ENCODE results near the gene TBC1D5.
A peak's percentile ranks its signal among the peaks of the same experiment; 100 is the strongest.
"Not testable (repeated sequence)": the region's sequence is repeated elsewhere in the genome, so short reads cannot be mapped to it uniquely, and the experiment has no call there.

Gene TBC1D5

DNA sequence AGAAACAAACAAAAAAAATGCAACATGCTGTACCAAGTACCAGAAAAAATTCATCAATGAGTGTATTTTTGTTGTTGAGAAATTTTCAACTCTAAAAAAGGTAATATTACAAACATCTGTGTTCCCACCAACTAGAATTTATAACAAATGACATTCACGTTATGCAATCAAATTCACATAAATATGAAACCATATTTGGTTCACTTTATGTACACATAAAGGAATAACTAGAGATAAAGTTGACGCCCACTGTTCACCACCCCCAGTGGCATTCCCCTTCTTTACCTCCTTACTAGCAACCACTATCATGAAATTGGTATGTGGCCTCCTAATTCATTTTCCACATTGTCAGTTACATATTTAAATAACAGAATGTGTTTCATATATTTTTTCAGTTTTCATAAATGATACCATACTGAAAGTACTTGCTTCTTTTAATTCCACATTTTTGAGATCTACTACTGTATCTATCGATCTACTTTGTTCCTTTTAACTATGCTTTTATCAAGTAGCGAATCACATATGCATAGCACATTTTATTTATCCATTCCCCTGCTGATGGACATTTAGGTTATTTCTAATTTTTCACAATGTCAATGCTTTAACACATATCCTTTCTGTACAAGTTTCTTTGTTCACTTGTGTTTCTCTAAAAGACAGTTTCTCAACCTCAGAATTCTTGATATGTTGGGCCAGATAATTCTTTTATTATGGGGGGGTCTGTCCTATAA lies 34.5 kb downstream of the TBC1D5 start:
- no peak for DNase-seq (ENCODE audit: low spot score)

DNA sequence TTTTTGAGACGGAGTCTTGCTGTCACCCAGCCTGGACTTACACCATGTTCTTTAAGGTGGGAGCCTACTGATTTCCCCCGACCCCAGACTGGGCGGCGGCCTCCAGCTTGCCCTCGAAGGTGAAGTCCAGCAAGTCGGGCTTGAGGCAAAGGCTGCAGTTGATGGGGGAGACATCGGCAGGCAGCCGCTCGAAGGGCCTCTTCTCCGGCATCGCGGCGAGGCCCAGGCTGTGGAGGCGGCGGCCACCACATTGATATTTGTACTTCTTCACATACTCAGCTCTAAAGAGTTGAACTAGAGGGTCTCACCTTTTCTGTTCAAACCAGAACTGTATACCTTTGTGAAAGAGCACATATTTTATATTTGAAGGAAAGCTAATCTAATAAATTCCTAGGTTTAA lies 36.4 kb downstream of the TBC1D5 start:
- DNase-seq (ENCODE audit: low spot score), result not testable (repeated sequence)

DNA sequence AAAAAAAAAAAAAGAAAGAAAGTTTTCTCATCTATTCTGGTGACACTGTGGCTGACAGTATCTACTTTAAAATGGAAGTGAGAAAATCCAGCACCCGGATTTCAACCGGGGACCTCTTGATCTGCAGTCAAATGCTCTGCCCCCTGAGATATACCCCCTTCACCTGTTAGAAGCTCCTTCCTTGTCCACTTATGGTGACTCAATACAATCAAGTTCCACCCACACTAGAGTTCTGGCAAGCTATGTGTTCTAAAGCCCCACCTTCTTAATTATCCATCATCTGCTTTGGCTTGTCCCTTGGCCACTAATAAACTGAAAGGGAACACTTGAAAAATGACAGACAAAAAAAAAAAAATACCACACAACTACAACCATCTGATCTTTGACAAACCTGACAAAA lies 42.6 kb downstream of the TBC1D5 start:
- DNase-seq (ENCODE audit: low spot score), result not testable (repeated sequence)

DNA sequence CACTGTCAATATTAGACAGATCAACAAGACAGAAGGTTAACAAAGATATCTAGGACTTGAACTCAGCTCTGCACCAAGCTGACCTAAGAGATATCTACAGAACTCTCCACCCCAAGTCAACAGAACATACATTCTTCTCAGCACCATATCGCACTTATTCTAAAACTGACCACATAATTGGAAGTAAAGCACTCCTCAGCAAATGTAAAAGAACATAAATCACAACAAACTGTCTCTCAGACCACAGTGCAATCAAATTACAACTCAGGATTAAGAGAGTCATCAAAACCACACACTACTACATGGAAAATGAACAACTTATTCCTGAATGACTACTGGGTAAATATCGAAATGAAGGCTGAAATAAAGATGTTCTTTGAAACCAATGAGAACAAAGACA lies 46.8 kb downstream of the TBC1D5 start:
- not testable (repeated sequence) for DNase-seq (ENCODE audit: low spot score)

DNA sequence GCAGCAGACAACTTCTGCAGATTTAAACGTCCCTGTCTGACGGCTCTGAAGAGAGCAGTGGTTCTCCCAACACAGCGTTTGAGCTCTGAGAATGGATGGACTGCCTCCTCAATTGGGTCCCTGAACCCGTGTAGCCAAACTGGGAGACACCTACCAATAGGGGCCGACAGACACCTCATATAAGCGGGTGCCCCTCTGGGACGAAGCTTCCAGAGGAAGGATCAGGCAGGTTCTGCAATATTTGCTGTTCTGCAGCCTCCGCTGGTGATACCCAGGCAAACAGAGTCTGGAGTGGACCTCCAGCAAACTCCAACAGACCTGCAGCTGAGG lies 48.8 kb downstream of the TBC1D5 start:
- not testable (repeated sequence) for DNase-seq (ENCODE audit: low spot score)

DNA sequence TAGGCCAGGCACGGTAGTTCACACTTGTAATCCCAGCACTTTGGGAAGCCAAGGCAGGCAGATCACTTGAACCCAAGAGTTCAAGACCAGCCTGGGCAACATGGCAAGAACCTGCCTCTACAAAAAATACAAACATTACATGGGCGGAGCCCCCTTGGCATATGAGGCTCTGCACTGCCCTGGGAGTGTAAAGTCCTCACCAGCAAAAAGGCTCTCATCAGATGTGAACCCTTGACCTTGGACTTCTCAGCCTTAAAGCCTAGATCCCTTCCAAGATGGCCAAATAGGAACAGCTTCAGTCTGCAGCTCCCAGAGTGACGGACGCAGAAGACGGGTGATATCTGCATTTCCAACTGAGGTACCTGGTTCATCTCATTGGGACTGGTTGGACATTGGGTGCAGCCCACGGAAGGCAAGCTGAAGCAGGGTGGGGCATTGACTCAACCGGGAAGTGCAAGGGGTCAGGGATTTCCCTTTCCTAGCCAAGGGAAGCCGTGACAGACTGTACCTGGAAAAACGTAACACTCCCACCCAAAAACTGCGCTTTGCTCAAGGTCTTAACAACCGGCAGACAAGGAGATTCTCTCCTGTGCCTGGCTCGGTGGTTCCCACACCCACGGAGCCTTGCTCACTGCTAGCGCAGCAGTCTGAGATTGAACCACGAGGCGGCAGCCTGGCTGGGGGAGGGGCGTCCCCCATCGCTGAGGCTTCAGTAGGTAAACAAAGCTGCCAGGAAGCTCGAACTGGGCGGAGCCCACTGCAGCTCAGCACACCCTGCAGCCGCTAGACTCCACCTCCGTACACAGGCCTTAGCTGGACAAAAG lies 49.4 kb downstream of the TBC1D5 start:
- peak; percentile 37 for DNase-seq (ENCODE audit: low spot score)

DNA sequence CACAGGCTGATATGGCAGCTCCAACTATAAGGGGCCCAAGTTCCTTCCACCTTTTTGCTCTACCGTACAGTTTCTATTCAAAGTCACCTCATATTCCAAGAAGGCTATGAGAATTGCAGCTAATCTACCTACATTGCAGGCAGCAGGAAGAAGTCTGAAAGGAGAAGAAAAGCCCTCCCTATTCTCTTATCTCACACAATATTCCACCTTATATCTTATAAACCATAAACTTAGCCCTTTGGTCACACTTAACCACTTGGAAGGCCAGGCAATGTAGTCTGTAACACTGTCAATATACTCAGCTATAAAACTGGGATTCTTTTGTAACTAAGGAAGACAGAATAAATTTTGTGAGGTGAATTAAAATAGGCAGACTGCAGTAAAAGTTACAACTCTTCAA lies 54.9 kb downstream of the TBC1D5 start:
- DNase-seq (ENCODE audit: low spot score), result no peak

DNA sequence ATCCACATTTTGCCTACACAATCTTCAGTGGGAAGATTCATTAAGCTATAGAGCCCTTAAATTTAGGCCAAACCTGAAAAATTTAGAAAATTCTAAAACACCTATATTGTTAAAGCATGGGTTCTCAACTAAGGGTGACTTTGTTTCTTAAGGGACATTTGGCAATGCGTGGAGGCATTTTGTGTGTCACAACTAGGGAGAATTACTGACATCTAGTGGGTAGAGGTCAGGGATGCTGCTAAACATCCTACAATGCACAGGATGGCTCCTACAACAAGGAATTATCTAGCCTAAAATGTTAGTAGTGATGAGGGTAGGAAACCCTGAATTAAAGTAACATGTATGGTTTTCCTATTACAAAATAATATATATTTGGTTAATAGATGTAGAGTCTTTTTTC lies 55.8 kb downstream of the TBC1D5 start:
- DNase-seq (ENCODE audit: low spot score), result no peak

DNA sequence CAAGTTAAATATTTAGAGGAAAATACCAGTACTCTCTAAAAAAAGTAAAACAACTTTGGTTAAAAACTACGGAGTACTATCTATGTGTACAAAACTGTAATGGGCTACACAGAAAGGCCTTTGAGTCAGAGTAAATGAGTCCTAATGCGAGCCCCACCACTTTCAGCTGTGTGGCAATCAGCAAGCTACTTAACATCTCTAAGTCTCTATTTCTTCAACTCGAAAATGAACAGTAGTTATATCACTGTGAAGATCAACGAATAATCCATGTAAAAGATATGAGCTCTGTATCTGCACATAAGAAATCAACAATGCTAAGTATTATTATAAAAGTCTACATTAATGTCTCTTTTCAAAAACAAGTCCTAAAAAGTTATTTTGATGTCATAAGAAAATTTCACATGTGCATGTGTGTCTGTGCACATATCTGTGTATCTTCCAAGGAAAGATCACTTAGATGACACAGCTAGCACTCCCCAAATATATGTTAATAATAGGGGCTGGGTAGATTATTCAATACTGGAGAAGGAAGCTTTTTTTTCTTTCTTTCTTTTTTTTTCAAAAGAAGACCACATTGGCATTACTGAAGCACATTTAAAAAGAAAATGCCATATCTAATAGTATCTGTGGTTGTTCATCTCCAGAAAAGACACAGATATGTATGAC lies 58.8 kb downstream of the TBC1D5 start:
- no peak for DNase-seq (ENCODE audit: low spot score)

DNA sequence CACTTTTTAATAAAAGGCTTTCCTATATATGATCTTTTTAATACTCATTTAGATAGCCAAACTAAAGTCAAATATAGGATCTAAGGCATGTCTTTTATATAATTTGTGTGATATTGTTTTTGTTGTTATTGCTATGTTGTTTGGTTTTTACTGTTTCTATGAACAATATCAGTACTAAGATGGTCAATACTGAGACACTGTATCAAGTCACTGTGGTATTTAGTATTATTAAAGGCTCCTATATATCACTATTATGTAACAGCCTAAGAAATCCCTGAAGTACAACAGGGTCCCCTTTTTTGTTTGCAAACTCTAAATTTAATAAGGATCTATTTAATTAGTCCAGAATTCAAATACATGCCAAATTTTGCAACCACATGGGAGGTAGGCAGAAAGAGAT lies 61.9 kb downstream of the TBC1D5 start:
- DNase-seq (ENCODE audit: low spot score), result no peak

DNA sequence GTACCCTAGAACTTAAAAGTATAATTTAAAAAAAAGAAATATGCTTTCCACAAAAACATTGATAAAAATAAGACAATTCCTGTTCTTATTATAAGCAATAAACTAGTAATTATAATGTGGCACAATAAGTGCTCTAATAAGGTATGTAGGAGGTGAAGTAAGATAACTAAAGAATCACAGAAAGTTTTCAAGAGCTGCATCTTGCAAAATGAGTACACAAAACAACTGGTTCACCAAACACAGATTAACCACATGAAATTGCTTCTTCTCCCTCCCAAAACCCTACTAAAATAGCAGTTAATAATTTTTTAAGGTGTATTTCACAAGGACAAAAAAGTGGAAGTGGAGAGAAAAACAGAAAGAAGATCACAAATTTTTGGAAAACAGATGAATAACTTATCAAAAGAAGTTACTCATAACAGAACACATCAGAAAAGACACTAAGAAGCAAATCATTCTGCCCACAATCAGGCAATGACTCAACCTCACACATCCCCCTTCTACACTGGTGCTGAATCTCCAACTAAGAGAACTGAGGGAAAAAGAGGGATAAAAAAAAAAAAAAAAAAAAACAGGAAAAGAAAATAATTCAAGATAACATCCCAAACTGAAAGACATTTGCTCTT lies 64.2 kb downstream of the TBC1D5 start:
- no peak for DNase-seq (ENCODE audit: low spot score)

DNA sequence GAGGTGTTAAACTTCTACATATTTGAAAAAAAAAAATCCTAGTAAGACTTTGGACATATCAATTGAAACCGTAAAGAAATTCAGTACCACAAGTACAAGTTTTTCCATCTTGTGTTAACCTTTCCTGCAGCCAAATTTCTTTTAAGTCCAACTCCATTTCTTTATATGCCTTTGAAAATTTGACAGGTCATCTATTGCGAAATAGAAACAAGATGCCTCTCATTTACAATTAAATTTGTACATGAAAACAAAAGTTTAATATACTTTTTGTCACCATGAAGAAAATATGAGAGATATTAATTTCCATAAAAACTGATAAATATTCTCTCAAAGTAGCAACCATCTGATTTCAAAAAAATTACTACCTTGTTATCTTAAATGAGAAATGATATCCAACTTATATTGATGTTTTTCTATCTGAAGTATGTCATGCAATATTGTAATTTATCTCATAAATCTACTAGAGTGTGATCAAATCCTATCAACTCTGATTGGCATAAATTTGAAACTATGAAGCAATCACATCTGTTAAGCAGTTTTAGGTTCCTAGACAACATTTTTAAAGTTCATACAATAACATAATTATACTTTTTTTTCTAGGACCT lies 68.2 kb downstream of the TBC1D5 start:
- no peak for DNase-seq (ENCODE audit: low spot score)

DNA sequence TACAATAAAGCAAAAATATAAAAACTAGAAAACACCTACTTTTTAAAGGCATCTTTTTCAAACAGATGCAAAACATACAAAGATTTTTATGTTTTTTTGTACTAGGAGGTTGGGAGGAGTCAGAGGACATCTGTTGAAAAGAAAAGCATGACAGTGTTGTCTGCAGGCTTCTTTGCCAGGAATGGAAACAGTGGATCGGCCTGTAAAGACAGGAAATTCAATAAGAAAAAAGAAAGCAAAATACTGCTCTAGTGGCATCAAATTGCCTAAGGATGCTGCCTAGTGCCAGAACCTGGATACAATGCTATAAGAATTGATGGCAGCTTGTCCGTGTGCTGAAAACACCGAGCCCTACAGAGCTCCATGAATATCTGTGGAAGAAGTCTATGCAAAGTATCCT lies 69.9 kb downstream of the TBC1D5 start:
- DNase-seq (ENCODE audit: low spot score), result no peak

DNA sequence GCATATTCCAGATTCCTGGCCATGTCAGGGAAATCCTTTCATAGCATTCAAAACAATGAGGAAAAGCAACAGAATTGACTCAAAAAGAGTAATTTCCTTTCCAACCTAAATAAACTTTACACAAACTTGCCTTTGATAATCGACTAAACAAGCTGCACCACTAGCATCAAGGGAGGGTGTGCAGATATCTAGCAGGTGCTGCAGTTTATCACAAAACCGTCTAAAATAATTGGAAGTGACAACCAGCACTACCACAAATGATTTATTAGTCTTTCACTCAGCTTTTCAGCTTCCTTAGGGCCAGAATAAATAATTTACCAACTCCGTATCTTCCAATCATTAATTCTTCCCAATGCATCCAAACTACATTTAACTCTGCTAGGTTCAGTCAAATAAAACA lies 71.7 kb downstream of the TBC1D5 start:
- DNase-seq (ENCODE audit: low spot score), result no peak

DNA sequence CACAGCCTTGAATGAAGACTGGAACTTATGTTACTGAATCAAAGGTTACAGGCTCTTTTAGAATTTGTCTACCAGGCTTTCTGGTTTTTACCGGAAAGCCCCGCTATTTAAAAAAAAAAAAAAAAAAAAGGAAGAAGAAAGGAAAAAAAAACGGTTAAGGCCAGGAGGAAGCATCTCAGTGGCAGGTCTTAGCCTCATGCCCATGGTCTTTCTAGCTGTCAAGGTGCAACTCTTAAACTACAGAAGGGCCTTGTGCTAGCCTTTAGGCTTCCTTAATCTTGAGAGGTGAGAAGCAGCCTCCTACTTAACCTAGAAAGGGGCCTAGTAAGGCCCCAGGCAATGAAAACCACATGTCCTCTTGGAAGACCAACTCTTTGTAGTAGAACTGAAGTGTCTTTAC lies 77.5 kb downstream of the TBC1D5 start:
- no peak for DNase-seq (ENCODE audit: low spot score)

DNA sequence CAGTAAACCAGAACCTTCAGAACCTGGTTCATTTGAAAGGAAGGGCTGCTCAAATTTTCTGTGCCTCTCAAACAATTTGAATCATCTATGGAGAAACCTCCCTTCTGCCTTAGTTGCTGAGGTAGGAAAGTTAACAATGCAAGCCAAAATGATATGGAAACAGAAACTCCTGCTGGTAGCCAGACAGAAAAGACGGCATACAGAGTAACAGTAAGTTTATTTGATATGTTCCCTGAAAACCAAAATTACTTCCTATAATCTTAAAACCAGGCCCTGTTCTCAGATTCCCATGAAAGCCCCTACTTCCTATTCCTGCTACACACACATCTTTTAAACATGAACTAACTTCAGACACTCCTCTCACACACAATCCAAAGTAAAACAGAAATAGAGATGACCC lies 86.2 kb downstream of the TBC1D5 start:
- no peak for DNase-seq (ENCODE audit: low spot score)

DNA sequence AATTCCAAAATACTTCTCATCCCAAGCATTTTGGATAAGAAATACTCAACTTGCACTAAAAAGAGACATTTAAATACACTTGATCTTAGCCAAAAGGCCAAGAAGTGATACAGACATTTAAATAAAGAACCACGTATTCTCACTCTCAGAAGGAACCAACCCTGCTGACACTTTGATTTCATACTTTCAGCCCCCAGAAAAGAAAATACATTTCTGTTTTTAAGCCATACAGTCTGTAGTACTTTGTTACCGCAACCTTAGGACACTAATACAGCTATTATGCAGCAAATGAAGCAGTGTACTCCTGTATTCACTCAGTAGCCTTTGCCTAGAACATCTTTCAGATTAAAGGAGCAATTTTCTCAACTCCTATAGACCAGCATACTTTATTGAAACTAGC lies 86.7 kb downstream of the TBC1D5 start:
- DNase-seq (ENCODE audit: low spot score), result no peak

DNA sequence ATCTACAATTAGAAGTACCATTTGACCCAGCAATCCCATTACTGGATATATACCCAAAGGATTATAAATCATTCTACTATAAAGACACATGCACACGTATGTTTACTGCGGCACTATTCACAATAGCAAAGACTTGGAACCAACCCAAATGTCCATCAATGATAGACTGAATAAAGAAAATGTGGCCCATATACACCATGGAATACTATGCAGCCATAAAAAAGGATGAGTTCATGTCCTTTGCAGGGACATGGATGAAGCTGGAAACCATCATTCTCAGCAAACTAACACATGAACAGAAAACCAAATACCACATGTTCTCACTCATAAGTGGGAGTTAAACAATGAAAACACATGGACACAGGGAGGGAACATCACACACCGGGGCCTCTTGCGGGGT lies 92.7 kb downstream of the TBC1D5 start:
- DNase-seq (ENCODE audit: low spot score), result not testable (repeated sequence)

DNA sequence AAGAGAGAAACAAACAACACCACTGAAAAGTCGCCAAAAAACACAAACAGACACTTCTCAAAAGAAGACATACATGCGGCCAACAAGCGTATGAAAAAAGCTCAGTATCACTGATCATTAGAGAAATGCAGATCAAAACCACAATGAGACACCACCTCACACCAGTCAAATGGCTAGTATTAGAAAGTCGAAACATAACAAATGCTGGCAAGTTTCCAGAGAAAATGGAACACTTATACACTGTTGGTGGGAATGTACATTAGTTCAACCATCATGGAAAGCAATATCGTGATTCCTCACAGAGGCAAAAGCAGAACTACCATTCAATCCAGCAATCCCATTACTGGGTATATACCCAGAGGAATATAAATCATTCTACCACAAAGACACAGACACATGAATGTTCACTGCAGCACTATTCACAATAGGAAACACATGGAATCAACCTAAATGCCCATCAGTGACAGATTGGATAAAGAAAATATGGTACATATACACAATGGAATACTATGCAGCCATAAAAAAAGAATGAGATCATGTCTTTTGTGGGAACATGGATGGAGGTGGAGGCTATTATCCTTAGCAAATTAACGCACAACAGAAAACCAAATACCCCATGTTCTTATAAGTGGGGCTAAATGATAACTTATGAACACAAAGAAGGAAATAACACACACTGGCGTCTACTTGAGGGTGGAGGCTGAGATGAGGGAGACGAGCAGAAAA lies 93.6 kb downstream of the TBC1D5 start:
- not testable (repeated sequence) for DNase-seq (ENCODE audit: low spot score)

DNA sequence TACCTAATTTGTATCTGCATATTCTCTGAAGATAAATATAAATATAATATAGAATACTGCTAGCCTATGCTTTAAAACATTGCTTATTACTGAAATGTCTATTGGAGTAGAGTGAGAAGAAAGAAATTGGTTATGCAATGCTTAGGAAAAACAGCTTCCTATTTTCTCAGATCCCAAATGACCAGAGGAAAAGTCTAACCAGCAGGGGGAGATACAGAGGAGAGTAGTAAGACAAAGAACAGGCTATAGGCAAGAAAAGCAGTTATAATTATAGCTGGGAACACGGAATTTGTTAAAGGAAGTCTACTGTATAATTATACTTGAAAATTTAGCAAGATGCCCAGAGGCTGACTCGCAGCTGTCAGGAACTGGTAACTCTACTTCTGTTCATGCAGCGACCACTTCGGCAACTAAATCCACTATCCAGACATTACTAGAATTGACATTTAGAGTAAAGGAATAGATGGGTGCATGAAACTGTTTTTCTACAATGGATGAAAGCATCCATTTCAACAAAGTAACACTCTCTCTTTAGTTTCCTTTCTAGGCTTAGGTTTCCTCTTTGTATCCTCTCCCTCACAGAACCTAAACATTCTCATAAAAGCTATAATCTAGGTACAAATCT lies 97.2 kb downstream of the TBC1D5 start:
- DNase-seq (ENCODE audit: low spot score), result peak; percentile 18

DNA sequence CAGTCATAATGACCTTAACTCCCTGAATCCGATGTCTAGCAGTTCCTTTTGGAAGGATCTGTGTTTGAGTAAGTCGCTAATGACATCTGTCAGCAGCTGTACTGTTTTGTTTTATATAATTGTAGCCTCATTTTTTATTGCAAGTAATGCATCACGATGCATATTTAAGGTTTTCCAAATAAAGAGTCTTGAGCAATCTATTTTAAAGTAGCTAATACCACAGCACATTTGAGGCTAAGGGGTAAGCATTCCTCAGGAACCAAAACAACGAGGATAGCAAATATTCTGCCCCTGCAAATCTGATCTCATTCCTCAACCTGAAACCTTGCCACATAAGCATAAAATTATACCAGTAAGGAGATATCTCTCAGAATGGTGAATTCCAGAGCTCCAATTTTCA lies 98.7 kb downstream of the TBC1D5 start:
- DNase-seq (ENCODE audit: low spot score), result no peak
